H1 (cell line): ENCODE data around the gene SLC13A2.

ENCODE experiments used
- EP300 ChIP-seq, 2 experiments: IDR thresholded peaks; 1 replicate in 1 of 2; 2 replicates in 1 of 2; pipeline ENCODE4 v1.6.1; 2011 to 2012; ENCODE audit warnings: low read depth in 2 of 2, low read length in 2 of 2, mild to moderate bottlenecking in 2 of 2, borderline replicate concordance in 1 of 2, inconsistent platforms in 1 of 2, moderate library complexity in 1 of 2
- TF ChIP-seq, protein P1 (sequence below), 3 experiments: IDR thresholded peaks; 1 replicate in 2 of 3; 2 replicates in 1 of 3; pipeline versions ENCODE4 v1.5.1 to v1.6.1; 2011; ENCODE audit warnings: low read length in 3 of 3, mild to moderate bottlenecking in 3 of 3, inconsistent platforms in 2 of 3, low read depth in 1 of 3, moderate library complexity in 1 of 3; ENCODE audit not compliant: insufficient read depth in 1 of 3; ENCODE audit errors: control extremely low read depth in 1 of 3

DNA sequence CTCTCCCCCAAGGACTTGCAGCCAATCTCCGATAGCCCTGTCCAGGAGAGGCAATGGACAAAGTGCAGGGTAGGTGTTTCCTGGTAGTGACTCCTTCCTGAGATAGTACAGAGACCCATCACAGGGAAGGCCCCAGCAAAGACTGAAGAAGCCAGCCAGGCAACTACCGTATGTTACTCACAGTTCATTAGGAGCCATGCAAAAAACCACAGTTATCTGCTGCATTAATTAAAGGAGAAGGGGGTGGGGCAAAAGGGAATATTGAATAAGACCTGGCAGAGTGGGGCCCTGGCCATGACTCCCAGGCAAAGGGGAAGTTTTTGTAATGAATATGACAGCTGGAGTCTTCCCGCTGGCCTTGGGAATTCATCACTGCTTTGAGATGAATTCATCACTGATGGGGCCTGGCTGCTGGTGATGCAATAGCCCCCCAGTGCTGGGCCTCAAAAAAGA is 2.5 kb upstream of the SLC13A2 start:
- TF ChIP-seq EP300 (IDR thresholded peaks at IDR 0.05; ENCODE audit: borderline replicate concordance in 1 of 2, low read depth in 2 of 2, low read length in 2 of 2): no peak
- TF ChIP-seq, protein P1, sequence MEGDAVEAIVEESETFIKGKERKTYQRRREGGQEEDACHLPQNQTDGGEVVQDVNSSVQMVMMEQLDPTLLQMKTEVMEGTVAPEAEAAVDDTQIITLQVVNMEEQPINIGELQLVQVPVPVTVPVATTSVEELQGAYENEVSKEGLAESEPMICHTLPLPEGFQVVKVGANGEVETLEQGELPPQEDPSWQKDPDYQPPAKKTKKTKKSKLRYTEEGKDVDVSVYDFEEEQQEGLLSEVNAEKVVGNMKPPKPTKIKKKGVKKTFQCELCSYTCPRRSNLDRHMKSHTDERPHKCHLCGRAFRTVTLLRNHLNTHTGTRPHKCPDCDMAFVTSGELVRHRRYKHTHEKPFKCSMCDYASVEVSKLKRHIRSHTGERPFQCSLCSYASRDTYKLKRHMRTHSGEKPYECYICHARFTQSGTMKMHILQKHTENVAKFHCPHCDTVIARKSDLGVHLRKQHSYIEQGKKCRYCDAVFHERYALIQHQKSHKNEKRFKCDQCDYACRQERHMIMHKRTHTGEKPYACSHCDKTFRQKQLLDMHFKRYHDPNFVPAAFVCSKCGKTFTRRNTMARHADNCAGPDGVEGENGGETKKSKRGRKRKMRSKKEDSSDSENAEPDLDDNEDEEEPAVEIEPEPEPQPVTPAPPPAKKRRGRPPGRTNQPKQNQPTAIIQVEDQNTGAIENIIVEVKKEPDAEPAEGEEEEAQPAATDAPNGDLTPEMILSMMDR (IDR thresholded peaks at IDR 0.05; ENCODE audit: control extremely low read depth in 1 of 3, insufficient read depth in 1 of 3, low read depth in 1 of 3, low read length in 3 of 3): no peak
